Right lobe of liver (tissue), 4 donors: Measurements from ENCODE around the gene NCF2.

Experiments
- POLR2A ChIP-seq: fragments of 450-650 bp; IDR thresholded peaks from one replicate; pipeline ENCODE4 v1.6.1; 2017; ENCODE audit warnings: antibody characterized with exemption, mild to moderate bottlenecking
- TF ChIP-seq, protein P1 (sequence below), 4 donors: fragments of 200-600 bp in 3 of 4; fragments of 450-650 bp in 1 of 4; IDR thresholded peaks; one replicate each; pipeline versions ENCODE4 v1.5.1 to v1.8.0; 2016 to 2022; ENCODE audit warnings: antibody characterized with exemption in 4 of 4, mild to moderate bottlenecking in 2 of 4
- donor health status: DM: no; HTN: no; CAD: no.
- donor health status: DM: no; HTN: no; CAD: no.
- donor health status: DM: no; HTN: yes; CAD: no.

- TF ChIP-seq, protein P1, sequence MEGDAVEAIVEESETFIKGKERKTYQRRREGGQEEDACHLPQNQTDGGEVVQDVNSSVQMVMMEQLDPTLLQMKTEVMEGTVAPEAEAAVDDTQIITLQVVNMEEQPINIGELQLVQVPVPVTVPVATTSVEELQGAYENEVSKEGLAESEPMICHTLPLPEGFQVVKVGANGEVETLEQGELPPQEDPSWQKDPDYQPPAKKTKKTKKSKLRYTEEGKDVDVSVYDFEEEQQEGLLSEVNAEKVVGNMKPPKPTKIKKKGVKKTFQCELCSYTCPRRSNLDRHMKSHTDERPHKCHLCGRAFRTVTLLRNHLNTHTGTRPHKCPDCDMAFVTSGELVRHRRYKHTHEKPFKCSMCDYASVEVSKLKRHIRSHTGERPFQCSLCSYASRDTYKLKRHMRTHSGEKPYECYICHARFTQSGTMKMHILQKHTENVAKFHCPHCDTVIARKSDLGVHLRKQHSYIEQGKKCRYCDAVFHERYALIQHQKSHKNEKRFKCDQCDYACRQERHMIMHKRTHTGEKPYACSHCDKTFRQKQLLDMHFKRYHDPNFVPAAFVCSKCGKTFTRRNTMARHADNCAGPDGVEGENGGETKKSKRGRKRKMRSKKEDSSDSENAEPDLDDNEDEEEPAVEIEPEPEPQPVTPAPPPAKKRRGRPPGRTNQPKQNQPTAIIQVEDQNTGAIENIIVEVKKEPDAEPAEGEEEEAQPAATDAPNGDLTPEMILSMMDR (IDR thresholded peaks at IDR 0.05), result no peak
- TF ChIP-seq POLR2A, result no peak
These were observed 25.0 kb downstream of the NCF2 start for GRCh38 chr1:183565261-183565660.
